GM12892 (cell line): ENCODE data around the gene HPS5.

ENCODE experiments used
- POLR2A ChIP-seq: IDR thresholded peaks from 2 replicates; pipeline ENCODE4 v1.6.1; 2011; ENCODE audit warnings: low read depth, low read length, control low read depth
- POLR2AphosphoS5 ChIP-seq: IDR thresholded peaks from 2 replicates; pipeline ENCODE4 v1.6.1; 2011; ENCODE audit warnings: low read depth, low read length, control low read depth
- TAF1 ChIP-seq: IDR thresholded peaks from 2 replicates; pipeline ENCODE4 v1.6.1; 2011; ENCODE audit warnings: low read depth, mild to moderate bottlenecking, control low read depth, low read length, borderline replicate concordance

DNA sequence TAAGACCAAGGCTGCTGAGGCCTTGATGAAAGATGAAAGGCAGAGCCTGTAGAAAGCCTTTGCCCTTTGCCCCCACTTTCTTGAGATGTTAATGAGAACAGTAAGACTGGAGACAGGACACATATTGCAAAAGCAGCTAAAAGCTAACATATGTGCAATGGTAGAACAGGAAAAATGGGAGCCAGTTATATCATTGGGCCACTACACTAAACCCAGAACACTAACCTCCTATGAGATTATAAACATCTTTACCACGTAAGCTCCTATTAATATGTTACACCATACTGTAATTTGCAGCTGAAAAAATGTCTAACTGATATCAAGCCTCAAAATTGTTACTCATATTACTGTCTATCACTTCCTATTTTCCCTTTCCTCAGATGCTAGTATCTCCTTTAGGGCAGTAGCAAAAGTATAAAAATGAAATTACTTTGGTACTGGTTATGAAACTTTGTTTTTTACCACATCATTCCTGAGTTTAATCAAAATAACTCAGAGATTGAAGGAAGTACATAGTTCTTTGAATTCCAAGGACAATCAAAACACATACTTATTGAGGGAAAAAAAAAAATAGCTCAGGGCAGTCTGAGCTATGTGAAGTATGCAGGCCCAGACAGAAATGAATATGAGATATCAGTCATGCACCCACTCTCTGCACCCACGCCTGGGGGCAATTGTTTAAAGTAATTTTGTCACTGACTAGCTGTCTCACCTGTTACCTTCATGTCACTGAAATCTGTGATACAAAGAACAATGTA, 9.1 kb downstream of the HPS5 start:
- TF ChIP-seq POLR2AphosphoS5: no peak
- no peak for TF ChIP-seq TAF1
- no peak for TF ChIP-seq POLR2A
